Effector memory CD8-positive, alpha-beta T cell (primary cell): Measurements from ENCODE around the gene HOXB2.
"Not testable (repeated sequence)": the region's sequence is repeated elsewhere in the genome, so short reads cannot be mapped to it uniquely, and the experiment has no call there.

Experiments
- ATAC-seq: fragments of 150-1000 bp; cut with Tn5 transposase; replicated peaks from 2 replicates; pipeline ENCODE4 v1.10.0; 2021; ENCODE audit warnings: mild to moderate bottlenecking, moderate library complexity
- DNase-seq, 3 experiments: peaks; one replicate each; pipeline ENCODE4 v3.0.0; 2021
- H3K27ac Mint-ChIP-seq, 2 donors: one replicate each; pipeline ENCODE4 v1.8.0; 2022; ENCODE audit warnings: mild to moderate bottlenecking in 2 of 2, mixed read lengths in 2 of 2, moderate library complexity in 2 of 2
- H3K27me3 Mint-ChIP-seq, 2 donors: one replicate each; pipeline ENCODE4 v1.8.0; 2022; ENCODE audit warnings: mixed read lengths in 2 of 2
- H3K36me3 Mint-ChIP-seq: one replicate; pipeline ENCODE4 v1.8.0; 2022; ENCODE audit warnings: mild to moderate bottlenecking, moderate library complexity, mixed read lengths; ENCODE audit not compliant: insufficient read depth
- H3K4me1 Mint-ChIP-seq, 2 donors: one replicate each; pipeline ENCODE4 v1.8.0; 2022; ENCODE audit warnings: low read depth in 2 of 2, mixed read lengths in 2 of 2
- H3K4me3 Mint-ChIP-seq, 2 donors: one replicate each; pipeline ENCODE4 v1.8.0; 2022; ENCODE audit warnings: mild to moderate bottlenecking in 2 of 2, mixed read lengths in 2 of 2, moderate library complexity in 2 of 2
- H3K9me3 Mint-ChIP-seq, 2 donors: one replicate each; pipeline ENCODE4 v1.8.0; 2022; ENCODE audit warnings: mixed read lengths in 2 of 2

Gene HOXB2

DNA sequence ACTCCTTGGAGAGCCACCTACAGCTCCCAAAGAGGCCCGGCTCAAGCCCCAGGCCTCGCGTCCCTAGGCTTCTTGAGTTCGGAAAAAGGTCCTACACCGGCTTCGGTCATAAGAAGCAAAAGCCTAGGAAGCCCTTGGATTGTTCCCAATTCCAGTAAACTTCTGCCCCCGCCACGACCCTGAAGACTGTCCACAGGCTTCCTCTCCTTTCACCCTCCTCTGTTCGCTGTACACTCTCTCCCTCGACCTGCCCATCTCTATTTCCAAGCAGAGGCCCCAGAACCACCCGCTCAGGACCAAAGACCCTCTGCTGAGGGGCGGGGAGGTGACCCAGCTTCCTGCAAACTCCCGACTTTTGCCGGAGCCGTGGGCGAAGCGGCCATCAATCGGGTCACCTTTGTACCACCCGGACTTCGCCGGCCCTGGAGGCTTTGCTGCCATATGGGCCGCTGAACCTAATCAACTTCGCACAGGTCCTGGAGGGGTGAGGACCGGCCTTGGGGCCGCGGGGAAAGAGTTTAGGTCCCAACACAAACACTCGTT lies 2.7 kb downstream of the HOXB2 start:
- Mint-ChIP-seq H3K9me3 (no peaks in the 10 kb centered on the region), H3K36me3 (peaks cover 9% of the 10 kb centered on the region), H3K4me3 (peak overlapping the region; percentile 91), H3K27me3 (peaks cover 38 to 41% of the 10 kb centered on the region in 2 donors), H3K4me1 (peaks cover 20 to 21% of the 10 kb centered on the region in 2 donors), H3K27ac (peak overlapping the region; percentile 92 to 99)
- ATAC-seq: no peak
- peak in 1 of 3 experiments; percentile 15 for DNase-seq

DNA sequence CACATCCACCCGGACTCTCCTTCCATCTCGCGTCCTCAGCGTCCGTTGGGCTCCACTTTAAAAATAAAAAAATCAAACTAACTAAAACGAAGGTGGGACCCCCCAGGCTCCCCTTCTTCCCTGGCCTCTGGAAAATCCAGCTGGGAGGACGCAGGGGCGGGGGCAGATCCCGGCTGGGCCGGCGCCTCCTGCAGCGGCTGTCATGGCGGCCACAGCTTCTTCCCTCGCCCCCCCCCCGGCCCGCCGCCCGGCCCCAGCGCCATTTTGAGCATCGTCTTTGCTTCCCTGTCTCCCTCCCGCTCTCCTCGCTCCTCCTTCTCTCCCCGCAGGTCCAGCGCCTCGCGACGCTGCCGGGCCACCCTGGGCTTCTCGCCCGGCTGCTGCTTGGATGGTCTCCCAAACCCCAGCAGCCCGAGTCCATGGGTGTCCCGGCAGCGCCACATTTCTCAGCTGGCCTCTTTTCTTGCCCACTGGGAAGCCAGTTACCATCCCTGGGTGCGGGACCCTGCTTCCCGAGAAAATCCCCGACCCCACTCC lies 3.3 kb downstream of the HOXB2 start:
- peaks cover 9% of the 10 kb centered on the region for H3K36me3 Mint-ChIP-seq
- peaks cover 38 to 46% of the 10 kb centered on the region in 2 donors for H3K27me3 Mint-ChIP-seq
- H3K4me3 Mint-ChIP-seq: peak overlapping the region; percentile 91
- H3K9me3 Mint-ChIP-seq: no peaks in the 10 kb centered on the region
- DNase-seq (peak in 1 of 3 experiments; percentile 24), ATAC-seq (peak; percentile 33)
- peak overlapping the region; percentile 92 to 99 for H3K27ac Mint-ChIP-seq
- H3K4me1 Mint-ChIP-seq: peaks cover 20 to 21% of the 10 kb centered on the region in 2 donors

- Mint-ChIP-seq H3K4me1 (peaks cover 20 to 21% of the 10 kb centered on the region in 2 donors), H3K27me3 (peaks cover 35 to 46% of the 10 kb centered on the region in 2 donors), H3K27ac (peak overlapping the region; percentile 92 to 99), H3K9me3 (no peaks in the 10 kb centered on the region), H3K4me3 (peak overlapping the region; percentile 91), H3K36me3 (peaks cover 6% of the 10 kb centered on the region)
- ATAC-seq (no peak), DNase-seq (no peak)
Observed at GRCh38 chr17:48541036-48541576, 3.8 kb downstream of the HOXB2 start.

DNA sequence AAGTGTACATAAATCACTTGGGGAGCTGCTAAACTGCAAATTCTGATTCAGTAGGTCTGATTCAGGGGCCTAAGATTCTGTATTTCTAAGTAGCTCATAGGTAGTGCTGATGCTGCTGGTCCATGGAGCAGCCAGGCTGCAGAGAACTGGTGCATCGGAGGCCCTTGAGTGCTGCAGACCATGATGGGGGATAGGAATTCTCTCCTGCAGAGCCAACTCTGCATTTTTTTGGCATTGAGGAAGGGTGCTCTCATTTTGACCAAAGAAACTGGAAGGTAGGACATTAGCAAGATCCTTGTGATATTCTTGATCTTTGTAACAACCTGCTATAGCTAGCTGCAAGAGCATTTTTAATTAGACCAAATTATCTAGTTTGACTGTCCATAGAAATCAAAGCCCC lies 4.7 kb downstream of the HOXB2 start:
- ATAC-seq (no peak), DNase-seq (no peak)
- Mint-ChIP-seq H3K4me3 (no peak overlapping the region), H3K36me3 (peaks cover 6% of the 10 kb centered on the region), H3K4me1 (peaks cover 20 to 21% of the 10 kb centered on the region in 2 donors), H3K27ac (no peak overlapping the region), H3K9me3 (no peaks in the 10 kb centered on the region), H3K27me3 (peaks cover 32 to 46% of the 10 kb centered on the region in 2 donors)

GRCh38 chr17:48539177-48539576 lies 5.7 kb downstream of the HOXB2 start:
- Mint-ChIP-seq H3K9me3 (no peaks in the 10 kb centered on the region), H3K27me3 (peaks cover 30 to 43% of the 10 kb centered on the region in 2 donors), H3K36me3 (peaks cover 6% of the 10 kb centered on the region), H3K4me3 (no peak overlapping the region), H3K4me1 (peaks cover 19 to 21% of the 10 kb centered on the region in 2 donors), H3K27ac (no peak overlapping the region)
- DNase-seq: no peak
- ATAC-seq: no peak

- DNase-seq (no peak), ATAC-seq (no peak)
- Mint-ChIP-seq H3K4me1 (peaks cover 10 to 11% of the 10 kb centered on the region in 2 donors), H3K27ac (no peak overlapping the region), H3K4me3 (no peak overlapping the region), H3K9me3 (no peaks in the 10 kb centered on the region), H3K27me3 (peaks cover 14 to 24% of the 10 kb centered on the region in 2 donors), H3K36me3 (peaks cover 6% of the 10 kb centered on the region)
Observed at GRCh38 chr17:48537316-48537715, 7.6 kb downstream of the HOXB2 start.

GRCh38 chr17:48535793-48536559 lies 8.9 kb downstream of the HOXB2 start:
- not testable (repeated sequence) for DNase-seq, H3K4me1 Mint-ChIP-seq, H3K9me3 Mint-ChIP-seq, H3K36me3 Mint-ChIP-seq, ATAC-seq, H3K27ac Mint-ChIP-seq, H3K4me3 Mint-ChIP-seq
- peaks cover 2 to 11% of the 10 kb centered on the region in 2 donors for H3K27me3 Mint-ChIP-seq

GRCh38 chr17:48532261-48532660 lies 12.6 kb downstream of the HOXB2 start:
- Mint-ChIP-seq H3K27ac (no peak overlapping the region), H3K9me3 (no peaks in the 10 kb centered on the region), H3K27me3 (peaks cover 0 to 18% of the 10 kb centered on the region in 2 donors), H3K4me3 (no peak overlapping the region), H3K36me3 (no peaks in the 10 kb centered on the region), H3K4me1 (no peaks in the 10 kb centered on the region)
- DNase-seq (no peak), ATAC-seq (no peak)

DNA sequence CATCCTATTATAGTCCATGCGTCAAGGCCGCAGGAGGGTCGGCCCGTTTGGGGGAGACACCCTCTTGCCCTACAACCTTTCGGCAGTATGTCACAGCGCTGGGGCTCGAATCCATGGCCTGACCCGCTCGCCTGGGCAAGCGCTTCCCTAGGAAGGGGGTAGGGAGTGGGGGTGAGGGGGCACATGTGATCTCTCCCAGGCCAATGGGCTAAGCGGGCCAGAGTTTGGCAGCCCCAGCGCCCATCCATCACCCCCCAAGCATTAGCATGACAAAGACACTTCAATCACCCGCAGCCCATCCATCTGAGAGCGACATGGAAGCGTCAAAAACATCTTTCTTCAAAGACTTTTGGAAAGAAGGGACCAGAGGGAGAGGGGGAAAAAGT lies 14.0 kb downstream of the HOXB2 start, which contains the start of gene HOXB1:
TSS of gene HOXB1 (minus strand) at position 125 of the 386 bp plus-strand sequence. CDS start at position 18, 107 bp downstream.
- H3K4me1 Mint-ChIP-seq: no peaks in the 10 kb centered on the region
- no peak within 1 kb of the TSS for H3K27ac Mint-ChIP-seq
- no peak for DNase-seq
- peaks cover 10 to 24% of the 10 kb centered on the region in 2 donors for H3K27me3 Mint-ChIP-seq
- H3K9me3 Mint-ChIP-seq: no peaks in the 10 kb centered on the region
- ATAC-seq: no peak
- no peaks in the 10 kb centered on the region for H3K36me3 Mint-ChIP-seq
- H3K4me3 Mint-ChIP-seq: no peak within 1 kb of the TSS

DNA sequence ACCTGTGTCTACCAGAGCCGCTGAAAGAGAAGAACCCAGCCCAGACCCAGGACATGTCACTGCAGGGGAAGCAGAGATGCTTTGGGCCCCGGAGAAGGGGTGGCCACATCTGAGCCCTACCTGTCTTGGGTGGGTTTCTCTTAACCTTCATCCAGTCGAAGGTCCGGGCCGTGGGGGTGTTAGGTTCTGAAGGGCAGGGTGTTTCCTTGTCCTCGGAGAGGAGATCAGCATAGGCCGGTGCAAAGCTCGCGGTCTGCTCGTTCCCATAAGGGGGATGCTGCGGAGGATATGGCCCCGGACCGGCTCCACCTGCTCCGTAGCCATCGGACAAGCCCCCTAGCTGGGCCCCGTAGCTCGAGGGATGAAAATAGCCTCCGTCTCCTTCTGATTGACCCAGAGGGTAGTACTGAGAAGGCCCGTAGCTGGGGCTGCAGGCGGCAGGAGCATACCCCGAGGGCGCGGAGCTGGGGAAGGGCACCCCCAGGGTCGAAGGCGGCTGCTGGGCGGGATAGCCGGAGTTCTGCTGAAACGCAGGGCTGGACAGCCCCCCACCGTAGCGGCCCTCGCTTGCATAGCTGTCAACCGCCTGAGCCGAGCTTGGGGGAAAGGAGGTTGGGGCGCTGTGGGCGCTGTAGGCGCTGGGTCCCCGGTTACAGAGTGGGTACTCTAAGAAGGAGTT lies 14.6 kb downstream of the HOXB2 start:
- DNase-seq (no peak), ATAC-seq (no peak)
- Mint-ChIP-seq H3K4me3 (no peak overlapping the region), H3K36me3 (no peaks in the 10 kb centered on the region), H3K27me3 (peaks cover 15 to 29% of the 10 kb centered on the region in 2 donors), H3K9me3 (no peaks in the 10 kb centered on the region), H3K4me1 (no peaks in the 10 kb centered on the region), H3K27ac (no peak overlapping the region)

- Mint-ChIP-seq H3K4me1 (no peaks in the 10 kb centered on the region), H3K36me3 (no peaks in the 10 kb centered on the region), H3K4me3 (no peak overlapping the region), H3K9me3 (no peaks in the 10 kb centered on the region), H3K27ac (no peak overlapping the region), H3K27me3 (peaks cover 22 to 36% of the 10 kb centered on the region in 2 donors)
- DNase-seq (no peak), ATAC-seq (no peak)
Observed at GRCh38 chr17:48529683-48530009, 15.3 kb downstream of the HOXB2 start.

- Mint-ChIP-seq H3K4me1 (no peaks in the 10 kb centered on the region), H3K4me3 (no peak overlapping the region), H3K36me3 (no peaks in the 10 kb centered on the region), H3K9me3 (no peaks in the 10 kb centered on the region), H3K27me3 (peaks cover 22 to 41% of the 10 kb centered on the region in 2 donors), H3K27ac (no peak overlapping the region)
- DNase-seq: no peak
- ATAC-seq: no peak
Observed at GRCh38 chr17:48528936-48529682, 15.8 kb downstream of the HOXB2 start.
